Measurements from ENCODE around the gene MCF2L2.

The MCF2L2 gene

DNA sequence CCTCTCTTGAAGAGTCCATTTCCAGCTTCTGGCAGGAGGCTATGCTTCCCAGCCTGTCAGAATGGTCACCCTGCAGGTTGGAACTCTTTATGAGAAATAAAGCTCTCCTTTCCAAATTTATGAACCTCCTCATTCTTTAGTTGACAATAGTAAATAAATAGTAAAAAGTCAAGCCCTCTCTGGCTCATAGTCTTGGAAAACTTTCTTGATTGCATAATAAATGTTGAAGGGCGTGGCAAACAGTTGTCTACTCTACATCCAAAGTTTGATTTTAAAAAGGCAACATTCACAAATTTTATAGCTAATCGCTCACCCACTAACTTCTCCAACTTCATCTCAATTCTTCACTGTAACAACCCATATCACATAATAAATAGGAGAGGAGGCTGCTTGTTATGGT, 58.8 kb downstream of the MCF2L2 start:
- TF ChIP-seq ZFP30 (CRISPR knock-in tag; IDR thresholded peaks at IDR 0.05) (no peak), TOX (CRISPR knock-in tag; IDR thresholded peaks at IDR 0.05; ENCODE audit: borderline replicate concordance) (no peak), PPARA (CRISPR knock-in tag; IDR thresholded peaks at IDR 0.05; ENCODE audit: borderline replicate concordance) (no peak), ZC3H10 (CRISPR knock-in tag; IDR thresholded peaks at IDR 0.05) (no peak), GLIS3 (CRISPR knock-in tag; IDR thresholded peaks at IDR 0.05) (no peak), ZNF70 (CRISPR knock-in tag; IDR thresholded peaks at IDR 0.05) (no peak), OSR1 (CRISPR knock-in tag; IDR thresholded peaks at IDR 0.05) (no peak), RARB (CRISPR knock-in tag; IDR thresholded peaks at IDR 0.05) (no peak)
- TF ChIP-seq, protein P1, sequence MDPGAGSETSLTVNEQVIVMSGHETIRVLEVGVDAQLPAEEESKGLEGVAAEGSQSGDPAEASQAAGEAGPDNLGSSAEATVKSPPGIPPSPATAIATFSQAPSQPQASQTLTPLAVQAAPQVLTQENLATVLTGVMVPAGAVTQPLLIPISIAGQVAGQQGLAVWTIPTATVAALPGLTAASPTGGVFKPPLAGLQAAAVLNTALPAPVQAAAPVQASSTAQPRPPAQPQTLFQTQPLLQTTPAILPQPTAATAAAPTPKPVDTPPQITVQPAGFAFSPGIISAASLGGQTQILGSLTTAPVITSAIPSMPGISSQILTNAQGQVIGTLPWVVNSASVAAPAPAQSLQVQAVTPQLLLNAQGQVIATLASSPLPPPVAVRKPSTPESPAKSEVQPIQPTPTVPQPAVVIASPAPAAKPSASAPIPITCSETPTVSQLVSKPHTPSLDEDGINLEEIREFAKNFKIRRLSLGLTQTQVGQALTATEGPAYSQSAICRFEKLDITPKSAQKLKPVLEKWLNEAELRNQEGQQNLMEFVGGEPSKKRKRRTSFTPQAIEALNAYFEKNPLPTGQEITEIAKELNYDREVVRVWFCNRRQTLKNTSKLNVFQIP (CRISPR knock-in tag; IDR thresholded peaks at IDR 0.05; ENCODE audit: borderline replicate concordance, low read depth): no peak
- TF ChIP-seq, protein P2, sequence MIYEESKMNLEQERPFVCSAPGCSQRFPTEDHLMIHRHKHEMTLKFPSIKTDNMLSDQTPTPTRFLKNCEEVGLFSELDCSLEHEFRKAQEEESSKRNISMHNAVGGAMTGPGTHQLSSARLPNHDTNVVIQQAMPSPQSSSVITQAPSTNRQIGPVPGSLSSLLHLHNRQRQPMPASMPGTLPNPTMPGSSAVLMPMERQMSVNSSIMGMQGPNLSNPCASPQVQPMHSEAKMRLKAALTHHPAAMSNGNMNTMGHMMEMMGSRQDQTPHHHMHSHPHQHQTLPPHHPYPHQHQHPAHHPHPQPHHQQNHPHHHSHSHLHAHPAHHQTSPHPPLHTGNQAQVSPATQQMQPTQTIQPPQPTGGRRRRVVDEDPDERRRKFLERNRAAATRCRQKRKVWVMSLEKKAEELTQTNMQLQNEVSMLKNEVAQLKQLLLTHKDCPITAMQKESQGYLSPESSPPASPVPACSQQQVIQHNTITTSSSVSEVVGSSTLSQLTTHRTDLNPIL (CRISPR knock-in tag; IDR thresholded peaks at IDR 0.05; ENCODE audit: low read depth): no peak
- no peak for ATAC-seq

DNA sequence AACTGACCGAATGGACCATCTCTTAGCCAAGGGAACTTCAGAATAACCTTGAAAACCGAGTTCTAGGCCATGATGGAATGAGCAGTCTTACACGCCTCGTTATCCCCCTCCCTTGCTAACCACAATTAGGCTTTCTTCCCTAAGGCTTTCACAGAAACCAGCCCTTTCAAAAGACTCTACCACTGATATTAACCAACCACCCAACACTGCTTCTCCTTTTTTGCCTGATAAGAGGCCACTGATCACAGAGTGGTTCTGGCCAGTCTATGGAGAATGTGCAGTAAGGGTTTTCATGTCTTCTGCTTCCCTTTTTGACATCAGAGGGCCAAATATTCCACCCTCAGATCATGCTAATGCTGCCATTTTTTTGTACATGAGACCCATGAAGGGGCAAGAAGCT, 59.3 kb downstream of the MCF2L2 start:
- ATAC-seq: no peak
- TF ChIP-seq RARB (CRISPR knock-in tag; IDR thresholded peaks at IDR 0.05) (no peak), GLIS3 (CRISPR knock-in tag; IDR thresholded peaks at IDR 0.05) (no peak), CSDC2 (CRISPR knock-in tag; IDR thresholded peaks at IDR 0.05) (no peak), TOX (CRISPR knock-in tag; IDR thresholded peaks at IDR 0.05; ENCODE audit: borderline replicate concordance) (no peak), ZFP3 (CRISPR knock-in tag; IDR thresholded peaks at IDR 0.05) (no peak), ZNF565 (CRISPR knock-in tag; conservative IDR thresholded peaks at IDR 0.05; ENCODE audit: low read depth) (no peak), PPARA (CRISPR knock-in tag; IDR thresholded peaks at IDR 0.05; ENCODE audit: borderline replicate concordance) (no peak), BACH2 (CRISPR knock-in tag; IDR thresholded peaks at IDR 0.05; ENCODE audit: borderline replicate concordance) (no peak), ARNTL (CRISPR knock-in tag; IDR thresholded peaks at IDR 0.05; ENCODE audit: borderline replicate concordance, low read depth) (no peak), ZC3H10 (CRISPR knock-in tag; IDR thresholded peaks at IDR 0.05) (no peak), OSR1 (CRISPR knock-in tag; IDR thresholded peaks at IDR 0.05) (no peak), ZNF8 (CRISPR knock-in tag; IDR thresholded peaks at IDR 0.05) (no peak), ZFP30 (CRISPR knock-in tag; IDR thresholded peaks at IDR 0.05) (no peak), ESRRG (CRISPR knock-in tag; IDR thresholded peaks at IDR 0.05) (no peak)
- TF ChIP-seq, protein P3, sequence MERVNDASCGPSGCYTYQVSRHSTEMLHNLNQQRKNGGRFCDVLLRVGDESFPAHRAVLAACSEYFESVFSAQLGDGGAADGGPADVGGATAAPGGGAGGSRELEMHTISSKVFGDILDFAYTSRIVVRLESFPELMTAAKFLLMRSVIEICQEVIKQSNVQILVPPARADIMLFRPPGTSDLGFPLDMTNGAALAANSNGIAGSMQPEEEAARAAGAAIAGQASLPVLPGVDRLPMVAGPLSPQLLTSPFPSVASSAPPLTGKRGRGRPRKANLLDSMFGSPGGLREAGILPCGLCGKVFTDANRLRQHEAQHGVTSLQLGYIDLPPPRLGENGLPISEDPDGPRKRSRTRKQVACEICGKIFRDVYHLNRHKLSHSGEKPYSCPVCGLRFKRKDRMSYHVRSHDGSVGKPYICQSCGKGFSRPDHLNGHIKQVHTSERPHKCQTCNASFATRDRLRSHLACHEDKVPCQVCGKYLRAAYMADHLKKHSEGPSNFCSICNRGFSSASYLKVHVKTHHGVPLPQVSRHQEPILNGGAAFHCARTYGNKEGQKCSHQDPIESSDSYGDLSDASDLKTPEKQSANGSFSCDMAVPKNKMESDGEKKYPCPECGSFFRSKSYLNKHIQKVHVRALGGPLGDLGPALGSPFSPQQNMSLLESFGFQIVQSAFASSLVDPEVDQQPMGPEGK (CRISPR knock-in tag; IDR thresholded peaks at IDR 0.05; ENCODE audit: borderline replicate concordance): no peak
- TF ChIP-seq, protein P4, sequence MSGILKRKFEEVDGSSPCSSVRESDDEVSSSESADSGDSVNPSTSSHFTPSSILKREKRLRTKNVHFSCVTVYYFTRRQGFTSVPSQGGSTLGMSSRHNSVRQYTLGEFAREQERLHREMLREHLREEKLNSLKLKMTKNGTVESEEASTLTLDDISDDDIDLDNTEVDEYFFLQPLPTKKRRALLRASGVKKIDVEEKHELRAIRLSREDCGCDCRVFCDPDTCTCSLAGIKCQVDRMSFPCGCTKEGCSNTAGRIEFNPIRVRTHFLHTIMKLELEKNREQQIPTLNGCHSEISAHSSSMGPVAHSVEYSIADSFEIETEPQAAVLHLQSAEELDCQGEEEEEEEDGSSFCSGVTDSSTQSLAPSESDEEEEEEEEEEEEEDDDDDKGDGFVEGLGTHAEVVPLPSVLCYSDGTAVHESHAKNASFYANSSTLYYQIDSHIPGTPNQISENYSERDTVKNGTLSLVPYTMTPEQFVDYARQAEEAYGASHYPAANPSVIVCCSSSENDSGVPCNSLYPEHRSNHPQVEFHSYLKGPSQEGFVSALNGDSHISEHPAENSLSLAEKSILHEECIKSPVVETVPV (CRISPR knock-in tag; IDR thresholded peaks at IDR 0.05): no peak
- TF ChIP-seq, protein P2 (CRISPR knock-in tag; IDR thresholded peaks at IDR 0.05; ENCODE audit: low read depth): no peak
- TF ChIP-seq, protein P1 (CRISPR knock-in tag; IDR thresholded peaks at IDR 0.05; ENCODE audit: borderline replicate concordance, low read depth): no peak

DNA sequence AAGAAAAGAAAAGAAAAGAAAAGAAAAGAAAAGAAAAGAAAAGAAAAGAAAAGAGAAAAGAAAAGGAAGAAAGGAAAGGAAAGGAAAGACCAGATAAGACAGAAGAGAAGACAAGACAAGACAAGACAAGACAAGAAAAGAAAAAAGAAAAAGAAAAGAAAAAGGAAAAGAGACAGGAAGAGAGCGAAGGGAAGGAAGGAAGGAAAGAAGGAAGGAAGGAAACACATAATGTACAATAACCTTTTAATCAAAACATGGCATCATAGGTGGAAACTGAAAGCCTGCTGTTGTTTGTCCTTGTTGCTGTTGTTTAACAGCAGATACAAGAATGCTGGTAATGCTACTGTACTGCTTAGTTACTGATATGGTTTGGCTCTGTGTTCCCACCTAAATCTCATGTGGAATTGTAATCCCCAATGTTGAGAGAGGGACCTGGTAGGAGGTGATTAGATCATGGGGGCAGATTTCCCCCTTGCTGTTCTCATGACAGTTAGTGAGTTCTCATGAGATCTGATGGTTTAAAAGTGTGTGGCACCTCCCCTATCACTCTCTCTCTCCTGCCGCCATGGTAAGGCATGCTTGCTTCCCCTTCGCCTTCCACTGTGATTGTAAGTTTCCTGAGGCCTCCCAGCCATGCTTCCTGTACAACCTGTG, 67.3 kb downstream of the MCF2L2 start:
- no peak for ATAC-seq
- TF ChIP-seq GLIS3 (CRISPR knock-in tag; IDR thresholded peaks at IDR 0.05) (no peak), SNAI2 (CRISPR knock-in tag; IDR thresholded peaks at IDR 0.05) (no peak), CSDC2 (CRISPR knock-in tag; IDR thresholded peaks at IDR 0.05) (no peak), OSR1 (CRISPR knock-in tag; IDR thresholded peaks at IDR 0.05) (no peak), PPARA (CRISPR knock-in tag; IDR thresholded peaks at IDR 0.05; ENCODE audit: borderline replicate concordance) (no peak), ISL1 (CRISPR knock-in tag; IDR thresholded peaks at IDR 0.05) (no peak), ZNF8 (CRISPR knock-in tag; IDR thresholded peaks at IDR 0.05) (no peak), ZFP30 (CRISPR knock-in tag; IDR thresholded peaks at IDR 0.05) (no peak), ZNF565 (CRISPR knock-in tag; conservative IDR thresholded peaks at IDR 0.05; ENCODE audit: low read depth) (no peak), ZFP3 (CRISPR knock-in tag; IDR thresholded peaks at IDR 0.05) (no peak), RARB (CRISPR knock-in tag; IDR thresholded peaks at IDR 0.05) (no peak), TOX (CRISPR knock-in tag; IDR thresholded peaks at IDR 0.05; ENCODE audit: borderline replicate concordance) (no peak), ZC3H10 (CRISPR knock-in tag; IDR thresholded peaks at IDR 0.05) (no peak)
- TF ChIP-seq, protein P3 (CRISPR knock-in tag; IDR thresholded peaks at IDR 0.05; ENCODE audit: borderline replicate concordance): no peak
- TF ChIP-seq, protein P4 (CRISPR knock-in tag; IDR thresholded peaks at IDR 0.05): no peak

All from SK-N-SH treated with all-trans-retinoic acid at 6 μM for 48 hours (cell line).